ENCODE data around the gene KL. TPM values are rescaled to one million over a fixed set of nuclear protein-coding genes. Genes with fewer than 3 reads are reported as not detected.

KL gene
- polyA plus RNA-seq, 2 of the 4 experiments (the other 2 are of a cell fraction) = 0.01 TPM; not detected in 1

DNA sequence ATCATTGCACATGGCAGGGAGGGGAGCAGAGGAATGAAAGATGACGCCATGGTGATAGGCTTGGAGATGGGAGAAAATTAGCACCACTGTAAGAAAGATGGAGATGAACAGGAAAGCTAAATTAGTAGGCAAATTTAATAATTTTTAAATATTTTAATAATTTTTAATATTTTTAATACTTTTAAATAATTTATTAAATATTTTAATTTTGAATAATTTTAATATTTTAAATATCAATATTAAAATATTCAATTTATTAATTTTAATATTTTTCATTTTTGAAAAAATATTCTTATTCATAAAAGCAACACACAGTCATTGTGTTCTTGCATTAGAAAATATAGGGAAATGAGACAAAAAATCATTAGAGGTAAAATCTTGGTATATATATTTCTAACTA is 15.9 kb upstream of the KL start:
- TF ChIP-seq CBX2 (IDR thresholded peaks at IDR 0.05; ENCODE audit: borderline replicate concordance, low read depth) = no peak
- TF ChIP-seq, protein P1, sequence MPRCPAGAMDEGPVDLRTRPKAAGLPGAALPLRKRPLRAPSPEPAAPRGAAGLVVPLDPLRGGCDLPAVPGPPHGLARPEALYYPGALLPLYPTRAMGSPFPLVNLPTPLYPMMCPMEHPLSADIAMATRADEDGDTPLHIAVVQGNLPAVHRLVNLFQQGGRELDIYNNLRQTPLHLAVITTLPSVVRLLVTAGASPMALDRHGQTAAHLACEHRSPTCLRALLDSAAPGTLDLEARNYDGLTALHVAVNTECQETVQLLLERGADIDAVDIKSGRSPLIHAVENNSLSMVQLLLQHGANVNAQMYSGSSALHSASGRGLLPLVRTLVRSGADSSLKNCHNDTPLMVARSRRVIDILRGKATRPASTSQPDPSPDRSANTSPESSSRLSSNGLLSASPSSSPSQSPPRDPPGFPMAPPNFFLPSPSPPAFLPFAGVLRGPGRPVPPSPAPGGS (IDR thresholded peaks at IDR 0.05) = no peak
- TF ChIP-seq, protein P2, sequence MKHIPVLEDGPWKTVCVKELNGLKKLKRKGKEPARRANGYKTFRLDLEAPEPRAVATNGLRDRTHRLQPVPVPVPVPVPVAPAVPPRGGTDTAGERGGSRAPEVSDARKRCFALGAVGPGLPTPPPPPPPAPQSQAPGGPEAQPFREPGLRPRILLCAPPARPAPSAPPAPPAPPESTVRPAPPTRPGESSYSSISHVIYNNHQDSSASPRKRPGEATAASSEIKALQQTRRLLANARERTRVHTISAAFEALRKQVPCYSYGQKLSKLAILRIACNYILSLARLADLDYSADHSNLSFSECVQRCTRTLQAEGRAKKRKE (CRISPR knock-in tag; IDR thresholded peaks at IDR 0.05; ENCODE audit: low read depth) = no peak
- TF ChIP-seq, protein P3, sequence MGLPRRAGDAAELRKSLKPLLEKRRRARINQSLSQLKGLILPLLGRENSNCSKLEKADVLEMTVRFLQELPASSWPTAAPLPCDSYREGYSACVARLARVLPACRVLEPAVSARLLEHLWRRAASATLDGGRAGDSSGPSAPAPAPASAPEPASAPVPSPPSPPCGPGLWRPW (IDR thresholded peaks at IDR 0.05) = no peak
- no peak for TF ChIP-seq KDM1A (IDR thresholded peaks at IDR 0.05; ENCODE audit: low read depth)
- TF ChIP-seq RFX5 (IDR thresholded peaks at IDR 0.05) = no peak
- TF ChIP-seq ZNF302 (CRISPR knock-in tag; IDR thresholded peaks at IDR 0.05) = no peak
- TF ChIP-seq, protein P4, sequence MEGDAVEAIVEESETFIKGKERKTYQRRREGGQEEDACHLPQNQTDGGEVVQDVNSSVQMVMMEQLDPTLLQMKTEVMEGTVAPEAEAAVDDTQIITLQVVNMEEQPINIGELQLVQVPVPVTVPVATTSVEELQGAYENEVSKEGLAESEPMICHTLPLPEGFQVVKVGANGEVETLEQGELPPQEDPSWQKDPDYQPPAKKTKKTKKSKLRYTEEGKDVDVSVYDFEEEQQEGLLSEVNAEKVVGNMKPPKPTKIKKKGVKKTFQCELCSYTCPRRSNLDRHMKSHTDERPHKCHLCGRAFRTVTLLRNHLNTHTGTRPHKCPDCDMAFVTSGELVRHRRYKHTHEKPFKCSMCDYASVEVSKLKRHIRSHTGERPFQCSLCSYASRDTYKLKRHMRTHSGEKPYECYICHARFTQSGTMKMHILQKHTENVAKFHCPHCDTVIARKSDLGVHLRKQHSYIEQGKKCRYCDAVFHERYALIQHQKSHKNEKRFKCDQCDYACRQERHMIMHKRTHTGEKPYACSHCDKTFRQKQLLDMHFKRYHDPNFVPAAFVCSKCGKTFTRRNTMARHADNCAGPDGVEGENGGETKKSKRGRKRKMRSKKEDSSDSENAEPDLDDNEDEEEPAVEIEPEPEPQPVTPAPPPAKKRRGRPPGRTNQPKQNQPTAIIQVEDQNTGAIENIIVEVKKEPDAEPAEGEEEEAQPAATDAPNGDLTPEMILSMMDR (IDR thresholded peaks at IDR 0.05) = no peak
- TF ChIP-seq JUNB (IDR thresholded peaks at IDR 0.05) = no peak
- no peak for TF ChIP-seq JUN (IDR thresholded peaks at IDR 0.05)
- TF ChIP-seq, protein P5, sequence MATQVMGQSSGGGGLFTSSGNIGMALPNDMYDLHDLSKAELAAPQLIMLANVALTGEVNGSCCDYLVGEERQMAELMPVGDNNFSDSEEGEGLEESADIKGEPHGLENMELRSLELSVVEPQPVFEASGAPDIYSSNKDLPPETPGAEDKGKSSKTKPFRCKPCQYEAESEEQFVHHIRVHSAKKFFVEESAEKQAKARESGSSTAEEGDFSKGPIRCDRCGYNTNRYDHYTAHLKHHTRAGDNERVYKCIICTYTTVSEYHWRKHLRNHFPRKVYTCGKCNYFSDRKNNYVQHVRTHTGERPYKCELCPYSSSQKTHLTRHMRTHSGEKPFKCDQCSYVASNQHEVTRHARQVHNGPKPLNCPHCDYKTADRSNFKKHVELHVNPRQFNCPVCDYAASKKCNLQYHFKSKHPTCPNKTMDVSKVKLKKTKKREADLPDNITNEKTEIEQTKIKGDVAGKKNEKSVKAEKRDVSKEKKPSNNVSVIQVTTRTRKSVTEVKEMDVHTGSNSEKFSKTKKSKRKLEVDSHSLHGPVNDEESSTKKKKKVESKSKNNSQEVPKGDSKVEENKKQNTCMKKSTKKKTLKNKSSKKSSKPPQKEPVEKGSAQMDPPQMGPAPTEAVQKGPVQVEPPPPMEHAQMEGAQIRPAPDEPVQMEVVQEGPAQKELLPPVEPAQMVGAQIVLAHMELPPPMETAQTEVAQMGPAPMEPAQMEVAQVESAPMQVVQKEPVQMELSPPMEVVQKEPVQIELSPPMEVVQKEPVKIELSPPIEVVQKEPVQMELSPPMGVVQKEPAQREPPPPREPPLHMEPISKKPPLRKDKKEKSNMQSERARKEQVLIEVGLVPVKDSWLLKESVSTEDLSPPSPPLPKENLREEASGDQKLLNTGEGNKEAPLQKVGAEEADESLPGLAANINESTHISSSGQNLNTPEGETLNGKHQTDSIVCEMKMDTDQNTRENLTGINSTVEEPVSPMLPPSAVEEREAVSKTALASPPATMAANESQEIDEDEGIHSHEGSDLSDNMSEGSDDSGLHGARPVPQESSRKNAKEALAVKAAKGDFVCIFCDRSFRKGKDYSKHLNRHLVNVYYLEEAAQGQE (IDR thresholded peaks at IDR 0.05) = no peak
- no peak for TF ChIP-seq NPAS2 (CRISPR knock-in tag; IDR thresholded peaks at IDR 0.05; ENCODE audit: borderline replicate concordance)
- no peak for TF ChIP-seq RCOR1 (IDR thresholded peaks at IDR 0.05; ENCODE audit: low read depth, low read length)
- H3K27ac ChIP-seq = no peak overlapping the region
- WGBS (ENCODE audit: missing lambda C conversion rate) = 93% methylated on average over 1 of the region's 1 CpG

DNA sequence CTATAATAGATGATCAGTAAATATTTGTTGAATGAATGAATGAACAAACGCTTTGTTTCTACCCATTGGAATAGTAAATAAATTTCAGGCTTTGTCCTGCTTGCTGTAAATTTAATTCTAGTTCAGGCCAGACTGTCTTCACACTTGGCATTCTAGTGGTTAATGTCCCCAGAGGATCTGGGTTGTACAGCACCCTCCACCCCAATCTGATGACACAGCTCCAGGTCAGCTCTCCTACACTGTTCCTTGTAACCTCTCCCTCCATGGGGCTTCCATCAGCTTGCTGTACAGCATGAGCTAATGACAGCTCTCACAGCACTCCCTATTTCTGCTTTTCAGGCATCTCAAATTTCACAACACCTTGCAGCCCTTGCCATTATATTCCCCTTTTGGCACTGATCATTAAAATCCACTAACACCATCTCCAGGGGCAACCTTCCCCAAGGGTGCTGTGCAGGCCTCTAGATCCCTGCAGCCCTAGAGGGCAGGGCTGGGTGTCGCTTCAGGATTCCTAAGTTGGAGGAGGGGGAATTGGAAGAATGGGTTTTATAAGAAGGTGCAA is 12.7 kb upstream of the KL start:
- no peaks in the 10 kb centered on the region for H3K4me1 ChIP-seq
- 0 out of 6 replicates have a peak, but pooled peaks of 1 of the 2 experiments have one; percentile 34 for ATAC-seq
- no peak overlapping the region for H3K27ac ChIP-seq
- DNase-seq (ENCODE audit: low read depth in 1 of 2, low spot score in 1 of 2) = no peak
- no peak overlapping the region for H3K4me2 ChIP-seq
- WGBS (ENCODE audit: missing lambda C conversion rate) = 36% methylated on average over 2 of the region's 2 CpGs
- FAIRE-seq = no peak
- ChIA-PET CTCF (interaction anchor here (0.6 kb wide), 1 partner anchor 338 kb away, joined by 4 read pairs; no protein-coding TSS in a partner anchor), POLR2A (no interaction called here)
- H3K4me3 ChIP-seq = no peak overlapping the region
- peaks cover 9% of the 10 kb centered on the region; the same call in 2 of the 3 replicates for H3K9me3 ChIP-seq
- TF ChIP-seq ZFP36 (IDR thresholded peaks at IDR 0.05; ENCODE audit: borderline replicate concordance, partially characterized antibody) (no peak), HOXB13 (CRISPR knock-in tag; IDR thresholded peaks at IDR 0.05; ENCODE audit: low read depth) (no peak), KDM5A (IDR thresholded peaks at IDR 0.05) (no peak), TP53 (CRISPR knock-in tag; IDR thresholded peaks at IDR 0.05) (no peak), TFCP2L1 (CRISPR knock-in tag; IDR thresholded peaks at IDR 0.05) (no peak), CBX2 (IDR thresholded peaks at IDR 0.05; ENCODE audit: borderline replicate concordance, low read depth) (no peak), EP300 (IDR thresholded peaks at IDR 0.05) (no peak), ESRRA (IDR thresholded peaks at IDR 0.05; ENCODE audit: borderline replicate concordance, low read length) (no peak), RNF2 (IDR thresholded peaks at IDR 0.05; ENCODE audit: borderline replicate concordance, low read depth) (no peak), GATA3 (IDR thresholded peaks at IDR 0.05; ENCODE audit: borderline replicate concordance) (no peak), HOXA7 (CRISPR knock-in tag; IDR thresholded peaks at IDR 0.05) (no peak)
- TF ChIP-seq, protein P4 (IDR thresholded peaks at IDR 0.05) = no peak
- TF ChIP-seq, protein P6, sequence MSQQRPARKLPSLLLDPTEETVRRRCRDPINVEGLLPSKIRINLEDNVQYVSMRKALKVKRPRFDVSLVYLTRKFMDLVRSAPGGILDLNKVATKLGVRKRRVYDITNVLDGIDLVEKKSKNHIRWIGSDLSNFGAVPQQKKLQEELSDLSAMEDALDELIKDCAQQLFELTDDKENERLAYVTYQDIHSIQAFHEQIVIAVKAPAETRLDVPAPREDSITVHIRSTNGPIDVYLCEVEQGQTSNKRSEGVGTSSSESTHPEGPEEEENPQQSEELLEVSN (IDR thresholded peaks at IDR 0.05; ENCODE audit: borderline replicate concordance, low read depth) = no peak
- TF ChIP-seq, protein P2 (CRISPR knock-in tag; IDR thresholded peaks at IDR 0.05; ENCODE audit: low read depth) = no peak

More for the DNA sequence above, 15.9 kb upstream of the KL start:
- Histone ChIP-seq H3K4me1 (no peaks in the 10 kb centered on the region), H3K4me3 (no peak overlapping the region), H3K4me2 (no peak overlapping the region), H3K9me3 (no peaks in the 10 kb centered on the region)
- ATAC-seq (no peak), DNase-seq (ENCODE audit: low read depth in 1 of 2, low spot score in 1 of 2) (no peak), FAIRE-seq (no peak)
- CTCF ChIA-PET = no interaction called here
- POLR2A ChIA-PET = no interaction called here

All from A549 (cell line).